GM19025 (cell line): ENCODE results near the gene LTA.
A peak's percentile ranks its signal among the peaks of the same experiment; 100 is the strongest.
"Not testable (repeated sequence)": the region's sequence is repeated elsewhere in the genome, so short reads cannot be mapped to it uniquely, and the experiment has no call there.

Experiments
- ATAC-seq: cut with Tn5 transposase; IDR thresholded peaks from one replicate; pipeline ENCODE4 v1.9.1; 2021; ENCODE audit warnings: mild to moderate bottlenecking, low read depth, moderate library complexity; ENCODE audit not compliant: unreplicated experiment

LTA gene

GRCh38 chr6:31541658-31542521 lies 30.2 kb upstream of the LTA start, which contains the start of gene DDX39B:
DDX39B (minus strand) TSS chr6:31542003; CDS start chr6:31540532, 1,471 bp downstream.
- peak; percentile 65 for ATAC-seq

GRCh38 chr6:31543639-31544038 lies 28.4 kb upstream of the LTA start:
- no peak for ATAC-seq

- ATAC-seq = no peak
These were observed 27.4 kb upstream of the LTA start for GRCh38 chr6:31544676-31545075.

- no peak for ATAC-seq
These were observed 26.8 kb upstream of the LTA start for GRCh38 chr6:31545291-31545690.

GRCh38 chr6:31546339-31546957 lies 25.6 kb upstream of the LTA start, which contains the start of gene ATP6V1G2:
ATP6V1G2 (minus strand) TSS chr6:31546608; CDS start chr6:31546559, 49 bp downstream.
- no peak for ATAC-seq

GRCh38 chr6:31546958-31547726 lies 24.9 kb upstream of the LTA start, which contains the start of gene NFKBIL1:
NFKBIL1 (plus strand) TSS chr6:31547608; CDS start chr6:31547695, 87 bp downstream.
- peak; percentile 72 for ATAC-seq

GRCh38 chr6:31547727-31548543 lies 24.2 kb upstream of the LTA start:
- no peak for ATAC-seq

- ATAC-seq = no peak
These were observed 23.6 kb upstream of the LTA start for GRCh38 chr6:31548544-31548873.

GRCh38 chr6:31551371-31551770 lies 20.7 kb upstream of the LTA start:
- not testable (repeated sequence) for ATAC-seq

- no peak for ATAC-seq
These were observed 15.8 kb upstream of the LTA start for GRCh38 chr6:31556307-31556706.

- ATAC-seq = no peak
These were observed 14.4 kb upstream of the LTA start for GRCh38 chr6:31557443-31558317.

GRCh38 chr6:31558318-31558625 lies 13.8 kb upstream of the LTA start:
- no peak for ATAC-seq

GRCh38 chr6:31558631-31559500 lies 13.2 kb upstream of the LTA start:
- no peak for ATAC-seq

- ATAC-seq = no peak
These were observed 12.5 kb upstream of the LTA start for GRCh38 chr6:31559606-31559957.

GRCh38 chr6:31559958-31560696 lies 12.0 kb upstream of the LTA start:
- peak; percentile 76 for ATAC-seq

GRCh38 chr6:31560697-31561058 lies 11.4 kb upstream of the LTA start:
- no peak for ATAC-seq

- ATAC-seq = no peak
These were observed 4.3 kb upstream of the LTA start for GRCh38 chr6:31567531-31568370.
